ENCODE measurements around the gene ZYX. TPM values are rescaled to one million over a fixed set of nuclear protein-coding genes. Genes with fewer than 3 reads are reported as not detected.
A peak's percentile ranks its signal among the peaks of the same experiment; 100 is the strongest.

ZYX gene
- total and polyA plus RNA-seq, 9 of the 15 experiments (the other 6 are each of a cell fraction or from before 2014, with no cell fraction given): 1.8 to 130 (median 15.7) TPM

DNA sequence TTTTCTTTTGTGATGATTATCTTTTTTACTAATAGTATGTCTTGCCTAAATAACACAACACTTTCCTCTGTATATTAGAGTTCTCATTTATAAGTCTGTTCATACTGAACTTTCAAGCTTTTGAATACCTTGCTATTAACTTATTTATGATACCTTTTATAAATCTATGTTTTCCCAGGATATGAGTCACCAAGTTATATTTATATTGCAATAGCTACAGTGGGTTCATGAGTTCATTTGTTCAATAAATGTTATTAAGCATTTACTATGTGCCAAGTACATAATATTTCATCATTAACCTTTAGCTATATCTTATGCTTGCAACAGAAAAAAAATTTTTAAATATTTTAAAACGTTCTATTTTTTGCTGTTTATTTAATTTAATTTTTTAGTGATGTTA, 46.9 kb upstream of the ZYX start:
- POLR2A ChIA-PET: interaction anchor here (0.7 to 1.8 kb wide), 4 partner anchors 11 to 123 kb away, joined by 3 to 5 read pairs (median 4); no protein-coding TSS in a partner anchor

DNA sequence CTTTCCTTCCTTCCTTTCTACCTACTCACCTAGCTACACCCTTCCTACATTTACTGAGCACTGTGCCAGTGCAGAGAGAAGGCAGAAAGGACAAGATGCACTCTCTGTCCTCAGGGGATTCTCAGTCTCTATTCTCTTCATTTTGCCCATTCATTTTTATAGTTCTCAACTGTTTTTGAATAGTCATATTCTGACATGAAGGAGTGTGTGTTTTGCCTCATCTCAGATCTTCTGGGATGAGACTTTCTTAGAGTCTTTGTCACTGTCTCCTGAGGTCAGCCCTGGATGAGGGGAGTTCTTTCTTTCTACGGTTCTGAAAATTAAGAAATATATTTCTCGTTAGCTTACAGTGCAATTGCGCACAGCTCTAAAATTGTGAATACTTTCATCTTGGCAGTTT, 43.9 kb upstream of the ZYX start:
- Histone ChIP-seq H3K36me3 (ENCODE audit: control insufficient read depth, insufficient read depth, low read length) (no peaks in the 10 kb centered on the region), H4K20me1 (replicated peaks; ENCODE audit: control insufficient read depth, insufficient read depth, low read length) (no peaks in the 10 kb centered on the region), H3K79me2 (ENCODE audit: control insufficient read depth, insufficient read depth, low read length) (no peaks in the 10 kb centered on the region), H3K9me3 (replicated peaks; ENCODE audit: control insufficient read depth, insufficient read depth, low read depth, low read length) (no peaks in the 10 kb centered on the region), H3K27ac (ENCODE audit: extremely low read depth, low read depth, low read length) (no peak overlapping the region), H3K9ac (ENCODE audit: insufficient read depth in 1 of 2, low read depth in 2 of 2, low read length in 2 of 2) (no peak overlapping the region), H3K9me1 (ENCODE audit: control insufficient read depth, insufficient read depth, low read length) (no peaks in the 10 kb centered on the region), H3K27me3 (ENCODE audit: control insufficient read depth in 2 of 2, insufficient read depth in 2 of 2, low read length in 2 of 2) (peaks cover 32 to 41% of the 10 kb centered on the region in 2 experiments), H3K4me3 (no peak overlapping the region), H3K4me2 (ENCODE audit: insufficient read depth, low read length) (no peak overlapping the region), H3K4me1 (replicated peaks in 1 of 2; ENCODE audit: control insufficient read depth in 2 of 2, insufficient read depth in 2 of 2, low read length in 2 of 2) (no peaks in the 10 kb centered on the region), H2AFZ (ENCODE audit: low read depth, low read length) (no peak overlapping the region)
- BruUV-seq (replicated peaks): no TSS peak
- ChIA-PET POLR2A (interaction anchor here (1.0 to 1.1 kb wide), 2 partner anchors 12 to 18 kb away, joined by 3 to 4 read pairs; no protein-coding TSS in a partner anchor), CTCF (ENCODE audit: low intra/inter-chr PET ratio) (no interaction called here)
- DNase-seq (ENCODE audit: extremely low read depth in 1 of 4, low spot score in 3 of 4) (no peak), FAIRE-seq (no peak), ATAC-seq (no peak; the same call in 2 of the 3 replicates)
- in situ Hi-C loops (cut with MboI) (no loop called here), intact Hi-C loops (cut with micrococcal nuclease) (no loop called here)
- 0% methylated on average over 3 of the region's 3 CpGs for WGBS (ENCODE audit: insufficient coverage, low coverage, missing lambda C conversion rate)
- TF ChIP-seq, protein P1, sequence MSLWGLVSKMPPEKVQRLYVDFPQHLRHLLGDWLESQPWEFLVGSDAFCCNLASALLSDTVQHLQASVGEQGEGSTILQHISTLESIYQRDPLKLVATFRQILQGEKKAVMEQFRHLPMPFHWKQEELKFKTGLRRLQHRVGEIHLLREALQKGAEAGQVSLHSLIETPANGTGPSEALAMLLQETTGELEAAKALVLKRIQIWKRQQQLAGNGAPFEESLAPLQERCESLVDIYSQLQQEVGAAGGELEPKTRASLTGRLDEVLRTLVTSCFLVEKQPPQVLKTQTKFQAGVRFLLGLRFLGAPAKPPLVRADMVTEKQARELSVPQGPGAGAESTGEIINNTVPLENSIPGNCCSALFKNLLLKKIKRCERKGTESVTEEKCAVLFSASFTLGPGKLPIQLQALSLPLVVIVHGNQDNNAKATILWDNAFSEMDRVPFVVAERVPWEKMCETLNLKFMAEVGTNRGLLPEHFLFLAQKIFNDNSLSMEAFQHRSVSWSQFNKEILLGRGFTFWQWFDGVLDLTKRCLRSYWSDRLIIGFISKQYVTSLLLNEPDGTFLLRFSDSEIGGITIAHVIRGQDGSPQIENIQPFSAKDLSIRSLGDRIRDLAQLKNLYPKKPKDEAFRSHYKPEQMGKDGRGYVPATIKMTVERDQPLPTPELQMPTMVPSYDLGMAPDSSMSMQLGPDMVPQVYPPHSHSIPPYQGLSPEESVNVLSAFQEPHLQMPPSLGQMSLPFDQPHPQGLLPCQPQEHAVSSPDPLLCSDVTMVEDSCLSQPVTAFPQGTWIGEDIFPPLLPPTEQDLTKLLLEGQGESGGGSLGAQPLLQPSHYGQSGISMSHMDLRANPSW (CRISPR knock-in tag; IDR thresholded peaks at IDR 0.05): no peak
- no peak for TF ChIP-seq RBM25 (IDR thresholded peaks at IDR 0.05; ENCODE audit: low read depth, low read length, severe bottlenecking)
- TF ChIP-seq, protein P2, sequence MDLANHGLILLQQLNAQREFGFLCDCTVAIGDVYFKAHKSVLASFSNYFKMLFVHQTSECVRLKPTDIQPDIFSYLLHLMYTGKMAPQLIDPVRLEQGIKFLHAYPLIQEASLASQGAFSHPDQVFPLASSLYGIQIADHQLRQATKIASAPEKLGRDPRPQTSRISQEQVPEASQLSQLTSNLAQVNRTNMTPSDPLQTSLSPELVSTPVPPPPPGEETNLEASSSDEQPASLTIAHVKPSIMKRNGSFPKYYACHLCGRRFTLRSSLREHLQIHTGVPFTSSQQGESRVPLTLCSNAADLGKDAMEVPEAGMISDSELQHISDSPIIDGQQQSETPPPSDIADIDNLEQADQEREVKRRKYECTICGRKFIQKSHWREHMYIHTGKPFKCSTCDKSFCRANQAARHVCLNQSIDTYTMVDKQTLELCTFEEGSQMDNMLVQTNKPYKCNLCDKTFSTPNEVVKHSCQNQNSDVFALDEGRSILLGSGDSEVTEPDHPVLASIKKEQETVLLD (IDR thresholded peaks at IDR 0.05): no peak
- TF ChIP-seq SNIP1 (IDR thresholded peaks at IDR 0.05; ENCODE audit: low read depth): no peak
- TF ChIP-seq ZNF263 (CRISPR knock-in tag; IDR thresholded peaks at IDR 0.05; ENCODE audit: borderline replicate concordance): no peak
- TF ChIP-seq BCOR (IDR thresholded peaks at IDR 0.05): no peak

More for the DNA sequence above, 46.9 kb upstream of the ZYX start:
- DNase-seq (ENCODE audit: extremely low read depth in 1 of 4, low spot score in 3 of 4) (no peak), ATAC-seq (no peak), FAIRE-seq (no peak)
- Histone ChIP-seq H3K4me3 (no peak overlapping the region), H3K9me3 (replicated peaks; ENCODE audit: control insufficient read depth, insufficient read depth, low read depth, low read length) (no peaks in the 10 kb centered on the region), H3K4me2 (ENCODE audit: insufficient read depth, low read length) (no peak overlapping the region), H2AFZ (ENCODE audit: low read depth, low read length) (no peak overlapping the region), H3K4me1 (replicated peaks in 1 of 2; ENCODE audit: control insufficient read depth in 2 of 2, insufficient read depth in 2 of 2, low read length in 2 of 2) (no peaks in the 10 kb centered on the region), H3K79me2 (ENCODE audit: control insufficient read depth, insufficient read depth, low read length) (no peaks in the 10 kb centered on the region), H3K36me3 (ENCODE audit: control insufficient read depth, insufficient read depth, low read length) (no peaks in the 10 kb centered on the region), H3K27ac (ENCODE audit: extremely low read depth, low read depth, low read length) (no peak overlapping the region), H4K20me1 (replicated peaks; ENCODE audit: control insufficient read depth, insufficient read depth, low read length) (no peaks in the 10 kb centered on the region), H3K9me1 (ENCODE audit: control insufficient read depth, insufficient read depth, low read length) (no peaks in the 10 kb centered on the region), H3K9ac (ENCODE audit: insufficient read depth in 1 of 2, low read depth in 2 of 2, low read length in 2 of 2) (no peak overlapping the region), H3K27me3 (ENCODE audit: control insufficient read depth in 2 of 2, insufficient read depth in 2 of 2, low read length in 2 of 2) (peaks cover 35 to 61% of the 10 kb centered on the region in 2 experiments; a peak in 4 of 5 replicates)
- in situ Hi-C loops (cut with MboI): no loop called here
- TF ChIP-seq CEBPG (CRISPR knock-in tag; IDR thresholded peaks at IDR 0.05): no peak
- TF ChIP-seq CEBPG (tag; conservative IDR thresholded peaks at IDR 0.05 in 1 of 2, IDR thresholded peaks at IDR 0.05 in 1 of 2): 0 out of 4 replicates have a peak, but pooled peaks of 1 of the 2 experiments have one; percentile 34
- no peak for TF ChIP-seq EZH2 (IDR thresholded peaks at IDR 0.05; ENCODE audit: borderline replicate concordance, low read depth, low read length)
- CTCF ChIA-PET (ENCODE audit: low intra/inter-chr PET ratio): interaction anchor here (0.6 kb wide), 1 partner anchor 14 kb away, joined by 3 read pairs; no protein-coding TSS in a partner anchor
- WGBS (ENCODE audit: insufficient coverage, low coverage, missing lambda C conversion rate): 0% methylated on average over 1 of the region's 1 CpG
- intact Hi-C loops (cut with micrococcal nuclease): no loop called here
- BruUV-seq (replicated peaks): no TSS peak

Measured in K562 (cell line).